ENCODE results near the gene FGG. TPM values are rescaled to one million over a fixed set of nuclear protein-coding genes. Genes with fewer than 3 reads are reported as not detected.

The FGG gene
- total and polyA plus RNA-seq, 2 of the 8 experiments (the other 6 are each of a cell fraction or from before 2014, with no cell fraction given) = not detected

- CTCF ChIA-PET (ENCODE audit: partially characterized antibody) = interaction anchor here (0.5 to 10.6 kb wide), 16 partner anchors 8 to 182 kb away, joined by 3 to 283 read pairs (median 8); partner anchors contain the start of genes FGB and PLRG1
- TF ChIP-seq TAF7 (optimal IDR thresholded peaks at IDR 0.05; ENCODE audit: borderline replicate concordance, low read depth, low read length) = no peak
- no peak for TF ChIP-seq KDM1A (IDR thresholded peaks at IDR 0.05; ENCODE audit: borderline replicate concordance, low read length)
- no peak for TF ChIP-seq RXRA (IDR thresholded peaks at IDR 0.05; ENCODE audit: insufficient read depth, low read depth, low read length)
- TF ChIP-seq SUZ12 (IDR thresholded peaks at IDR 0.05; ENCODE audit: low read length) = no peak
- no peak for TF ChIP-seq BCL11A (IDR thresholded peaks at IDR 0.05; ENCODE audit: low read depth in 2 of 2, low read length in 2 of 2)
- no peak for TF ChIP-seq NANOG (IDR thresholded peaks at IDR 0.05; ENCODE audit: insufficient read depth, low read depth, low read length, poor library complexity, severe bottlenecking)
- TF ChIP-seq CREB1 (IDR thresholded peaks at IDR 0.05) = no peak
- no peak for TF ChIP-seq FOSL1 (IDR thresholded peaks at IDR 0.05; ENCODE audit: insufficient read depth, low read depth, low read length)
- no peak for TF ChIP-seq CBX8 (IDR thresholded peaks at IDR 0.05; ENCODE audit: borderline replicate concordance, low read depth, low read length)
- TF ChIP-seq JUND (IDR thresholded peaks at IDR 0.05; ENCODE audit: low read length) = no peak
- TF ChIP-seq TEAD4 (IDR thresholded peaks at IDR 0.05; ENCODE audit: low read depth, low read length) = no peak
- no peak for TF ChIP-seq RNF2 (IDR thresholded peaks at IDR 0.05; ENCODE audit: borderline replicate concordance, low read depth, low read length, missing control alignments, poor library complexity, severe bottlenecking)
- TF ChIP-seq CHD2 (IDR thresholded peaks at IDR 0.05; ENCODE audit: low read length) = no peak
- TF ChIP-seq EP300 (IDR thresholded peaks at IDR 0.05; ENCODE audit: borderline replicate concordance in 1 of 2, low read depth in 2 of 2, low read length in 2 of 2) = no peak
Observed at GRCh38 chr4:154617820-154618317, 5.4 kb upstream of the FGG start.

More at GRCh38 chr4:154617820-154618317, 5.4 kb upstream of the FGG start:
- POLR2A ChIA-PET (ENCODE audit: partially characterized antibody) = no interaction called here
- no peaks in the 10 kb centered on the region; the same call in 1 of the 2 replicates for H3K23me2 ChIP-seq (ENCODE audit: low read depth, low read length)
- no peak for DNase-seq (ENCODE audit: low read depth in 1 of 2, low spot score in 2 of 2)
- H4K91ac ChIP-seq (replicated peaks; ENCODE audit: insufficient read length, low read length) = no peak overlapping the region
- no peak for FAIRE-seq
- no peak overlapping the region for H3K9ac ChIP-seq (replicated peaks in 1 of 4; ENCODE audit: extremely low read depth in 1 of 4, low read depth in 3 of 4, low read length in 3 of 4)
- no peaks in the 10 kb centered on the region for H3K79me1 ChIP-seq (ENCODE audit: low read depth, low read length)
- H3K56ac ChIP-seq (replicated peaks; ENCODE audit: insufficient read length, low read depth, low read length) = no peak overlapping the region
- no peak overlapping the region for H2AK5ac ChIP-seq (ENCODE audit: low read depth, low read length)
- H2BK5ac ChIP-seq (ENCODE audit: low read depth, low read length) = no peak overlapping the region
- H3K4ac ChIP-seq (replicated peaks; ENCODE audit: insufficient read length, low read depth, low read length) = no peak overlapping the region
- H3K27me3 ChIP-seq (replicated peaks in 1 of 4; ENCODE audit: control insufficient read depth in 3 of 4, extremely low read depth in 1 of 4, insufficient read depth in 3 of 4, low read length in 3 of 4) = peaks cover 0 to 1% (median 0%) of the 10 kb centered on the region in 4 experiments; a peak in 1 of 7 replicates
- no peak overlapping the region for H4K8ac ChIP-seq (ENCODE audit: extremely low read depth, insufficient read depth, low read length)
- H3K18ac ChIP-seq (ENCODE audit: extremely low read depth, low read length) = no peak overlapping the region
- no peaks in the 10 kb centered on the region for H3K79me2 ChIP-seq (ENCODE audit: control insufficient read depth in 1 of 2, insufficient read depth in 2 of 2, low read length in 2 of 2)
- no peak overlapping the region for H3K4me2 ChIP-seq (ENCODE audit: insufficient read depth in 1 of 2, low read depth in 2 of 2, low read length in 2 of 2)
- no peak overlapping the region for H3K4me3 ChIP-seq (ENCODE audit: extremely low read depth in 1 of 4, insufficient read depth in 2 of 4, low read depth in 3 of 4, low read length in 4 of 4)
- H2BK15ac ChIP-seq (ENCODE audit: low read length) = no peak overlapping the region
- no peak overlapping the region for H2BK20ac ChIP-seq (ENCODE audit: low read length)
- H3K9me3 ChIP-seq (ENCODE audit: insufficient read depth in 2 of 2, low read depth in 1 of 2, low read length in 1 of 2) = no peaks in the 10 kb centered on the region
- no peak overlapping the region for H3K27ac ChIP-seq (ENCODE audit: low read depth, low read length)
- H4K5ac ChIP-seq (ENCODE audit: insufficient read length, low read depth, low read length) = no peak overlapping the region
- no peak overlapping the region for H2AFZ ChIP-seq (ENCODE audit: low read length)
- no peak overlapping the region for H3K23ac ChIP-seq (ENCODE audit: insufficient read length)
- no peak overlapping the region for H2BK120ac ChIP-seq (replicated peaks; ENCODE audit: low read depth, low read length)
- no peaks in the 10 kb centered on the region for H3K4me1 ChIP-seq (replicated peaks in 1 of 4; ENCODE audit: control insufficient read depth in 3 of 4, insufficient read depth in 4 of 4, low read length in 3 of 4)
- H4K20me1 ChIP-seq (replicated peaks in 1 of 2; ENCODE audit: control insufficient read depth in 1 of 2, insufficient read depth in 2 of 2, low read length in 2 of 2) = no peaks in the 10 kb centered on the region
- WGBS, 2 experiments (ENCODE audit: extremely low coverage in 1 of 2, insufficient coverage in 1 of 2, insufficient read length in 1 of 2, insufficient replicate concordance in 2 of 2, low coverage in 1 of 2, low lambda C conversion rate in 2 of 2, missing lambda C conversion rate in 1 of 2) = 82% methylated on average over 5 of the region's 5 CpGs; no CpG with 5 or more reads in 1 of the 2 experiments
- H2BK12ac ChIP-seq (ENCODE audit: low read depth, low read length) = no peak overlapping the region
- no peak overlapping the region for H3K14ac ChIP-seq (ENCODE audit: insufficient read length)
- H3K36me3 ChIP-seq (ENCODE audit: control insufficient read depth in 2 of 4, insufficient read depth in 4 of 4, low read length in 3 of 4) = no peaks in the 10 kb centered on the region

All from H1 (cell line).